ENCODE measurements around the gene THOC5. TPM values are rescaled to one million over a fixed set of nuclear protein-coding genes. Genes with fewer than 3 reads are reported as not detected.
"Not testable (repeated sequence)": the region's sequence is repeated elsewhere in the genome, so short reads cannot be mapped to it uniquely, and the experiment has no call there.

The THOC5 gene
- total and polyA plus RNA-seq, 9 donors, result 26.2 to 51.6 (median 33.5) TPM

GRCh38 chr22:29593923-29594322 lies 40.4 kb upstream of the THOC5 start:
- Histone ChIP-seq H3K27ac (no peak overlapping the region), H3K4me3 (no peak overlapping the region), H3K27me3 (no peaks in the 10 kb centered on the region), H3K36me3 (no peaks in the 10 kb centered on the region), H3K4me1 (ENCODE audit: insufficient read depth) (no peaks in the 10 kb centered on the region), H3K9me3 (no peaks in the 10 kb centered on the region)
- WGBS, 3 donors, result 59 to 68% (median 67%) methylated on average over 4 of the region's 4 CpGs
- DNase-seq, result no peak
- intact Hi-C loops (cut with DNase I), result no loop called here
- no peak for TF ChIP-seq EP300 (IDR thresholded peaks at IDR 0.05)
- TF ChIP-seq, protein P1, sequence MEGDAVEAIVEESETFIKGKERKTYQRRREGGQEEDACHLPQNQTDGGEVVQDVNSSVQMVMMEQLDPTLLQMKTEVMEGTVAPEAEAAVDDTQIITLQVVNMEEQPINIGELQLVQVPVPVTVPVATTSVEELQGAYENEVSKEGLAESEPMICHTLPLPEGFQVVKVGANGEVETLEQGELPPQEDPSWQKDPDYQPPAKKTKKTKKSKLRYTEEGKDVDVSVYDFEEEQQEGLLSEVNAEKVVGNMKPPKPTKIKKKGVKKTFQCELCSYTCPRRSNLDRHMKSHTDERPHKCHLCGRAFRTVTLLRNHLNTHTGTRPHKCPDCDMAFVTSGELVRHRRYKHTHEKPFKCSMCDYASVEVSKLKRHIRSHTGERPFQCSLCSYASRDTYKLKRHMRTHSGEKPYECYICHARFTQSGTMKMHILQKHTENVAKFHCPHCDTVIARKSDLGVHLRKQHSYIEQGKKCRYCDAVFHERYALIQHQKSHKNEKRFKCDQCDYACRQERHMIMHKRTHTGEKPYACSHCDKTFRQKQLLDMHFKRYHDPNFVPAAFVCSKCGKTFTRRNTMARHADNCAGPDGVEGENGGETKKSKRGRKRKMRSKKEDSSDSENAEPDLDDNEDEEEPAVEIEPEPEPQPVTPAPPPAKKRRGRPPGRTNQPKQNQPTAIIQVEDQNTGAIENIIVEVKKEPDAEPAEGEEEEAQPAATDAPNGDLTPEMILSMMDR (IDR thresholded peaks at IDR 0.05), result no peak
- no peak for TF ChIP-seq POLR2A (IDR thresholded peaks at IDR 0.05)

DNA sequence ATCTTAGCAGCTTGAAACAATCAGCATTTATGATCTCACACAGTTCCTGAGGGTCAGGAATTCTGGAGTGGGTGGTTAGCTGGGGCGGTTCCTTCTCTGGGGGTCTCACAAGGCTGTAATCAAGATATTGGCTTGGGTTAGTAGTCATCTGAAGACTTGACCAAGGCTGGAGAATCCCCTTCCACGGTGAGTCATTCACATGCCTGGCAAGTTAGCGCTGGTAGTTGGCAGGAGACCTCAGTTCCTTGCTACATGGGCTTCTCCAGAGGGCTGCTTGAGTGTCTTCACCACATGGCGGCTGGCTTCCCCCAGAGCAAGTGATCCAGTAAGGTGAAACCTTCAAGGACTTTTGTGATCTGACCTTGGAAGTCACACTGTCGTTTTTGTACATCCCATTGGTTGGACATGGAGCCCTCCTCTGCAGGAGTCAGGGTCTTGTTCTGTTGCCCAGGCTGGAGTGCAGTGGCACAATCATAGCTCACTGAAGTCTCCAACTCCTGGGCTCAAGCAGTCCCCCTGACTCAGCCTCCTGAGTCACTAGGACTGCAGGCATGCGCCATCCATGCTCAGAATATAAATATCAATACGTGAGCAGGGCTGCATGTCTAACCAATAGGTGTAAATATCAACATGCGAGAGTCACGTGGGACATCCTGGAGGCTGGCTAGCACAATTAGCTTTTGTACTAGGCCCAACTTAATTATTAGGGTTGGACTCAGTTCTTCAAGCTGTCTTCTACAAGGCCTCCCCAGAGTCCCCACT lies 34.6 kb upstream of the THOC5 start:
- no peak for TF ChIP-seq POLR2A (IDR thresholded peaks at IDR 0.05)
- TF ChIP-seq, protein P1 (IDR thresholded peaks at IDR 0.05), result no peak
- no peak for TF ChIP-seq EP300 (IDR thresholded peaks at IDR 0.05)
- intact Hi-C loops (cut with DNase I), result no loop called here
- WGBS, 3 donors, result 70 to 78% (median 72%) methylated on average over 9 of the region's 9 CpGs

GRCh38 chr22:29586193-29586705 lies 32.7 kb upstream of the THOC5 start:
- H3K27ac ChIP-seq; H3K36me3 ChIP-seq; DNase-seq; intact Hi-C loops (cut with DNase I); H3K9me3 ChIP-seq; H3K4me1 ChIP-seq (ENCODE audit: insufficient read depth); H3K27me3 ChIP-seq; H3K4me3 ChIP-seq: not testable (repeated sequence)
- WGBS, 3 donors, result 80 to 90% (median 87%) methylated on average over 4 of the region's 4 CpGs

More for the DNA sequence above, 34.6 kb upstream of the THOC5 start:
- H3K36me3 ChIP-seq, result no peaks in the 10 kb centered on the region
- no peak overlapping the region for H3K4me3 ChIP-seq
- no peaks in the 10 kb centered on the region for H3K9me3 ChIP-seq
- DNase-seq, result no peak
- H3K4me1 ChIP-seq (ENCODE audit: insufficient read depth), result no peaks in the 10 kb centered on the region
- H3K27me3 ChIP-seq, result no peaks in the 10 kb centered on the region
- no peak overlapping the region for H3K27ac ChIP-seq

DNA sequence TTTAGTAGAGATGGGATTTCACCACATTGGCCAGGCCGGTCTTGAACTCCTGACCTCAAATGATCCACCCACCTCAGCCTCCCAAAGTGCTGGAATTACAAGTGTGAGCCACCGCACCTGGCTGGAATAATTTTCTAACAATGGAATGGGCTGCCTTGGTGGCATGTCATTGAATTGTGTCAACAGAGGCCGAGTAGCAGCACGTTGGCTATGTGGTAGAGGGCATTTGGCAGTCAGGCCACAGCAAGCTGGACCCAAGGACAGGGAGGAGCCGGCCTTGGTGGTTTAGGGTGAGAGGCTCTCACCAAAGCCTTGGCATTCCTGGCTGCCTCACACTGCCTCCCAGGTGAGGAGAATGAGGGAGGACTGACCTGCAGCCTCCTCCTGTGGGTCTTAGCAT lies 31.4 kb upstream of the THOC5 start:
- Histone ChIP-seq H3K9me3 (no peaks in the 10 kb centered on the region), H3K4me3 (no peak overlapping the region), H3K36me3 (no peaks in the 10 kb centered on the region), H3K27me3 (no peaks in the 10 kb centered on the region), H3K4me1 (ENCODE audit: insufficient read depth) (no peaks in the 10 kb centered on the region), H3K27ac (no peak overlapping the region)
- 88 to 94% (median 90%) methylated on average over 5 of the region's 5 CpGs for WGBS, 3 donors
- intact Hi-C loops (cut with DNase I), result no loop called here
- TF ChIP-seq EP300 (IDR thresholded peaks at IDR 0.05) (no peak), POLR2A (IDR thresholded peaks at IDR 0.05) (no peak)
- TF ChIP-seq, protein P1 (IDR thresholded peaks at IDR 0.05), result no peak
- no peak for DNase-seq

DNA sequence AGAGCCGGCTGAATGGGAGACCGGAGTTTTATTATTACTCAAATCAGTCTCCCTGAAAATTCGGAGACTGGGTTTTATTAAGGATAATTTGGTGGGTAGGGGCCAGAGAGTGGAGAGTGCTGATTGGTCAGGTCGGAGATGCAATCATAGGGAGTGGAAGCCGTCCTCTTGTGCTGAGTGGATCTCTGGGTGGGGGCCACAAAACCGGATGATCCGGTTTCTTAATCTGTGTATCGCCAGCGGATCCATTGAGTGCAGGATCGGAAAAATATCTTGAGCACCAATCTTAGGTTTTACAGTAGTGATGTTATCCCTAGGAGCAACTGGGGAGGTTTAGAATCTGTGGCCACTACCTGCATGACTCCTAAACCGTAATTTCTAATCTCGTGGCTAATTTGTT lies 28.2 kb upstream of the THOC5 start:
- no peaks in the 10 kb centered on the region for H3K9me3 ChIP-seq
- no peak overlapping the region for H3K27ac ChIP-seq
- H3K4me1 ChIP-seq (ENCODE audit: insufficient read depth), result no peaks in the 10 kb centered on the region
- no peaks in the 10 kb centered on the region for H3K27me3 ChIP-seq
- intact Hi-C loops (cut with DNase I), result no loop called here
- no peaks in the 10 kb centered on the region for H3K36me3 ChIP-seq
- DNase-seq, result no peak
- H3K4me3 ChIP-seq, result no peak overlapping the region
- 78 to 87% (median 84%) methylated on average over 12 of the region's 12 CpGs for WGBS, 3 donors
- no peak for TF ChIP-seq EP300 (IDR thresholded peaks at IDR 0.05)
- TF ChIP-seq, protein P1 (IDR thresholded peaks at IDR 0.05), result no peak
